Measurements from ENCODE around the gene HM13. TPM values are rescaled to one million over a fixed set of nuclear protein-coding genes. Genes with fewer than 3 reads are reported as not detected.
"Not testable (repeated sequence)": the region's sequence is repeated elsewhere in the genome, so short reads cannot be mapped to it uniquely, and the experiment has no call there.

The HM13 gene
- total RNA-seq, 6 experiments from 2014 or later: 265 to 332 (median 284) TPM

GRCh38 chr20:31496761-31497295 is 17.4 kb upstream of the HM13 start:
- Mint-ChIP-seq H3K9me3 (no peaks in the 10 kb centered on the region), H3K27me3 (ENCODE audit: insufficient read depth) (peaks cover 13% of the 10 kb centered on the region), H3K36me3 (ENCODE audit: low read depth) (no peaks in the 10 kb centered on the region), H3K4me3 (peak overlapping the region; percentile 65), H3K27ac (no peak overlapping the region), H3K4me1 (ENCODE audit: low read depth) (peaks cover 21% of the 10 kb centered on the region)
- no peak for TF ChIP-seq CTCF (IDR thresholded peaks at IDR 0.05)
- no peak for DNase-seq

GRCh38 chr20:31497838-31498540 is 16.3 kb upstream of the HM13 start:
- no peaks in the 10 kb centered on the region for H3K9me3 Mint-ChIP-seq
- H3K27ac Mint-ChIP-seq: no peak overlapping the region
- H3K4me1 Mint-ChIP-seq (ENCODE audit: low read depth): peaks cover 21% of the 10 kb centered on the region
- peaks cover 15% of the 10 kb centered on the region for H3K27me3 Mint-ChIP-seq (ENCODE audit: insufficient read depth)
- TF ChIP-seq CTCF (IDR thresholded peaks at IDR 0.05): no peak
- H3K36me3 Mint-ChIP-seq (ENCODE audit: low read depth): no peaks in the 10 kb centered on the region
- peak; percentile 50 for DNase-seq
- H3K4me3 Mint-ChIP-seq: no peak overlapping the region

- no peaks in the 10 kb centered on the region for H3K9me3 Mint-ChIP-seq
- peaks cover 21% of the 10 kb centered on the region for H3K4me1 Mint-ChIP-seq (ENCODE audit: low read depth)
- no peak overlapping the region for H3K27ac Mint-ChIP-seq
- TF ChIP-seq CTCF (IDR thresholded peaks at IDR 0.05): no peak
- peaks cover 18% of the 10 kb centered on the region; the same call in 1 of the 2 replicates for H3K27me3 Mint-ChIP-seq (ENCODE audit: insufficient read depth)
- H3K36me3 Mint-ChIP-seq (ENCODE audit: low read depth): no peaks in the 10 kb centered on the region
- no peak overlapping the region for H3K4me3 Mint-ChIP-seq
- DNase-seq: no peak
Measured at GRCh38 chr20:31500527-31500926, 13.7 kb upstream of the HM13 start.

GRCh38 chr20:31502884-31503673 is 11.2 kb upstream of the HM13 start:
- H3K36me3 Mint-ChIP-seq (ENCODE audit: low read depth); H3K27me3 Mint-ChIP-seq (ENCODE audit: insufficient read depth); H3K27ac Mint-ChIP-seq; H3K9me3 Mint-ChIP-seq; H3K4me3 Mint-ChIP-seq: not testable (repeated sequence)
- peaks cover 16% of the 10 kb centered on the region for H3K4me1 Mint-ChIP-seq (ENCODE audit: low read depth)
- TF ChIP-seq CTCF (IDR thresholded peaks at IDR 0.05): peak; percentile 96
- peak; percentile 61 for DNase-seq

- H3K4me1 Mint-ChIP-seq (ENCODE audit: low read depth): peaks cover 9% of the 10 kb centered on the region
- H3K36me3 Mint-ChIP-seq (ENCODE audit: low read depth): peaks cover 6% of the 10 kb centered on the region
- H3K27me3 Mint-ChIP-seq (ENCODE audit: insufficient read depth): peaks cover 14% of the 10 kb centered on the region
- no peak overlapping the region for H3K27ac Mint-ChIP-seq
- no peak for DNase-seq
- TF ChIP-seq CTCF (IDR thresholded peaks at IDR 0.05): no peak
- H3K4me3 Mint-ChIP-seq: no peak overlapping the region
- peaks cover 7% of the 10 kb centered on the region for H3K9me3 Mint-ChIP-seq
Measured at GRCh38 chr20:31505903-31506302, 8.3 kb upstream of the HM13 start.
